GM12878 (cell line): ENCODE data around the gene GORASP1. TPM values are rescaled to one million over a fixed set of nuclear protein-coding genes. Genes with fewer than 3 reads are reported as not detected.

Experiments
- ATAC-seq: fragments of 200-7000 bp; cut with Tn5 transposase; 3 replicates; pipeline ENCODE4 v1.9.1; 2020; ENCODE audit warnings: mild to moderate bottlenecking, moderate library complexity
- BruUV-seq: library from RNA; stranded (reverse); fragments of 400-500 nt; replicated peaks from 2 replicates; lab custom pipeline; 2021; lab: Mats Ljungman, UMichigan
- CTCF ChIA-PET: fragments of 300-600 bp; sonication (Branson Sonifier 250); formaldehyde crosslinking; extraction: SDS; loops from one replicate; lab custom pipeline; 2021; ENCODE audit warnings: inconsistent platforms; lab: Yijun Ruan, JAX
- POLR2A ChIA-PET: fragments of 350-600 bp; formaldehyde crosslinking; extraction: SDS; loops from one replicate; lab custom pipeline; 2021; ENCODE audit warnings: inconsistent platforms; lab: Charles Lee
- RAD21 ChIA-PET: fragments of 300-600 bp; sonication (Branson Sonifier 250); formaldehyde crosslinking; loops from one replicate; lab custom pipeline; 2023; ENCODE audit warnings: antibody characterized with exemption; ENCODE audit not compliant: unreplicated experiment; lab: Charles Lee
- SMC1A ChIA-PET: fragments of 300-600 bp; sonication (Branson Sonifier 250); formaldehyde crosslinking; loops from one replicate; lab custom pipeline; 2023; ENCODE audit not compliant: unreplicated experiment, uncharacterized antibody; lab: Charles Lee
- DNase-seq: peaks from one replicate; pipeline ENCODE4 v3.0.0-alpha.2; 2011; ENCODE audit warnings: low read depth, low spot score
- FAIRE-seq: peaks from 3 replicates; lab custom pipeline; 2011; peaks lifted over from hg19 to GRCh38; lab: Jason Lieb, UNC
- H2AFZ ChIP-seq: 2 replicates; pipeline ENCODE4 v1.6.0; 2011; ENCODE audit warnings: low read depth, low read length, control low read depth; ENCODE audit not compliant: control insufficient read depth
- H3K27ac ChIP-seq: 2 replicates; pipeline ENCODE4 v1.5.1; 2011; ENCODE audit warnings: control low read depth; ENCODE audit not compliant: control insufficient read depth, insufficient read depth
- H3K27me3 ChIP-seq, 2 experiments: replicated peaks in 1 of 2; 2 replicates each; pipeline versions ENCODE4 v1.6.0 to v1.6.1; 2011; ENCODE audit warnings: low read length in 1 of 2; ENCODE audit not compliant: control insufficient read depth in 2 of 2, insufficient read depth in 2 of 2
- H3K36me3 ChIP-seq, 2 experiments: 2 replicates each; pipeline ENCODE4 v1.5.1; 2011; ENCODE audit warnings: low read length in 1 of 2; ENCODE audit not compliant: control insufficient read depth in 2 of 2, insufficient read depth in 2 of 2
- H3K4me1 ChIP-seq: 2 replicates; pipeline ENCODE4 v1.6.1; 2011; ENCODE audit warnings: mild to moderate bottlenecking, low read length, moderate library complexity, mixed read lengths; ENCODE audit not compliant: control insufficient read depth, insufficient read depth
- H3K4me2 ChIP-seq: 2 replicates; pipeline ENCODE4 v1.6.0; 2011; ENCODE audit warnings: control low read depth; ENCODE audit not compliant: control insufficient read depth, insufficient read depth
- H3K4me3 ChIP-seq: fragments of 200-600 bp; sonication (generic); 2 replicates; pipeline ENCODE4 v1.5.1; 2016
- H3K79me2 ChIP-seq: 2 replicates; pipeline ENCODE4 v1.6.0; 2011; ENCODE audit warnings: low read length; ENCODE audit not compliant: control insufficient read depth, insufficient read depth
- H3K9ac ChIP-seq: 2 replicates; pipeline ENCODE4 v1.8.0; 2011; ENCODE audit warnings: low read length, control low read depth, mixed read lengths; ENCODE audit not compliant: control insufficient read depth, insufficient read depth
- H3K9me3 ChIP-seq: replicated peaks from 3 replicates; pipeline ENCODE4 v1.5.1; 2011; ENCODE audit warnings: mild to moderate bottlenecking, low read length; ENCODE audit not compliant: control insufficient read depth, insufficient read depth
- H4K20me1 ChIP-seq: 2 replicates; pipeline ENCODE4 v1.6.0; 2011; ENCODE audit not compliant: control insufficient read depth, insufficient read depth
- BRCA1 ChIP-seq: IDR thresholded peaks from 2 replicates; pipeline ENCODE4 v1.6.1; 2011; ENCODE audit warnings: low read depth, low read length, improper control_type of control experiment
- CBFB ChIP-seq: IDR thresholded peaks from 2 replicates; pipeline ENCODE4 v1.6.1; 2016; ENCODE audit warnings: antibody characterized with exemption, low read depth
- CHD2 ChIP-seq: IDR thresholded peaks from 2 replicates; pipeline ENCODE4 v1.6.1; 2011; ENCODE audit warnings: low read depth, low read length, improper control_type of control experiment, borderline replicate concordance
- CREM ChIP-seq: IDR thresholded peaks from 2 replicates; pipeline ENCODE4 v1.6.1; 2014; ENCODE audit warnings: antibody characterized with exemption, low read depth
- ESRRA ChIP-seq: IDR thresholded peaks from 2 replicates; pipeline ENCODE4 v1.6.1; 2012; ENCODE audit warnings: mild to moderate bottlenecking, low read length, improper control_type of control experiment
- FOXK2 ChIP-seq: fragments of 450-650 bp; IDR thresholded peaks from 2 replicates; pipeline ENCODE4 v1.6.1; 2017; ENCODE audit warnings: mild to moderate bottlenecking, moderate library complexity
- IRF4 ChIP-seq: IDR thresholded peaks from 2 replicates; pipeline ENCODE4 v1.6.1; 2011; ENCODE audit warnings: low read depth, low read length
- KDM1A ChIP-seq: fragments of 200-600 bp; sonication (generic); IDR thresholded peaks from 2 replicates; pipeline ENCODE4 v1.6.1; 2016; ENCODE audit warnings: borderline replicate concordance
- KLF5 ChIP-seq: fragments of 450-650 bp; IDR thresholded peaks from 2 replicates; pipeline ENCODE4 v1.6.1; 2014; ENCODE audit warnings: mild to moderate bottlenecking; ENCODE audit not compliant: partially characterized antibody
- NBN ChIP-seq: fragments of 450-650 bp; IDR thresholded peaks from 2 replicates; pipeline ENCODE4 v1.6.1; 2016
- NFXL1 ChIP-seq: fragments of 450-650 bp; IDR thresholded peaks from 2 replicates; pipeline ENCODE4 v1.6.1; 2017; ENCODE audit warnings: antibody characterized with exemption, mild to moderate bottlenecking, borderline replicate concordance
- PAX5 ChIP-seq: IDR thresholded peaks from 2 replicates; pipeline ENCODE4 v1.6.1; 2011; ENCODE audit warnings: low read depth, low read length, borderline replicate concordance
- RAD51 ChIP-seq: fragments of 450-650 bp; IDR thresholded peaks from 2 replicates; pipeline ENCODE4 v1.6.1; 2016; ENCODE audit warnings: moderate library complexity, mild to moderate bottlenecking, inconsistent platforms
- RB1 ChIP-seq: fragments of 450-650 bp; formaldehyde crosslinking; IDR thresholded peaks from 2 replicates; pipeline ENCODE4 v1.6.1; 2017; ENCODE audit warnings: mild to moderate bottlenecking, borderline replicate concordance
- SMAD5 ChIP-seq: IDR thresholded peaks from 2 replicates; pipeline ENCODE4 v1.6.1; 2016; ENCODE audit warnings: antibody characterized with exemption, low read depth
- SPI1 ChIP-seq: IDR thresholded peaks from 2 replicates; pipeline ENCODE4 v1.6.1; 2011; ENCODE audit warnings: low read depth, mild to moderate bottlenecking, low read length, moderate library complexity, borderline replicate concordance; ENCODE audit not compliant: insufficient read depth
- SUPT20H ChIP-seq: IDR thresholded peaks from 2 replicates; pipeline ENCODE4 v1.6.1; 2011; ENCODE audit warnings: low read depth, mild to moderate bottlenecking, low read length, moderate library complexity, borderline replicate concordance; ENCODE audit not compliant: control insufficient read depth
- TCF7 ChIP-seq: IDR thresholded peaks from 2 replicates; pipeline ENCODE4 v1.6.1; 2014; ENCODE audit warnings: antibody characterized with exemption, borderline replicate concordance
- YBX1 ChIP-seq: fragments of 450-650 bp; IDR thresholded peaks from 2 replicates; pipeline ENCODE4 v1.6.1; 2016; ENCODE audit warnings: antibody characterized with exemption
- WGBS: methylation state at CpG from one replicate; pipeline ENCODE4 v1.1.6; 2016; ENCODE audit warnings: low lambda C conversion rate; ENCODE audit not compliant: insufficient replicate concordance, insufficient coverage; ENCODE audit errors: missing lambda C conversion rate; 5-methylcytosine and 5-hydroxymethylcytosine counted together
- in situ Hi-C: fragments of 300-500 bp; cut with MboI; formaldehyde crosslinking; loops from 9 replicates; pipeline ENCODE4 v1.14.3; 2018; ENCODE audit warnings: mixed read lengths
- intact Hi-C: fragments of 100-400 bp; cut with micrococcal nuclease; formaldehyde crosslinking; loops from one replicate; pipeline ENCODE4 v1.14.2; 2022; ENCODE audit not compliant: unreplicated experiment
- polyA plus RNA-seq, 11 experiments: library from polyadenylated mRNA; depleted of rRNA in 4 of 11; unstranded in 6 of 11; stranded (reverse) in 5 of 11; fragments of >200 nt; fragmentation: Nextera tagmentation in 4 of 11; fragmentation: Illumina TruSeq in 1 of 11; extraction: Ambion mirVana in 4 of 11; extraction: Trizol in 1 of 11; gene quantifications; 1 replicate in 1 of 11; 2 replicates in 10 of 11; pipeline versions ENCODE4 v1.2.1 to v1.2.3, GENCODE V29; 2011 to 2016; ENCODE audit warnings: inconsistent platforms in 2 of 11, missing spikeins in 2 of 11, low read depth in 1 of 11
- total RNA-seq, 4 experiments: library from RNA; depleted of rRNA in 3 of 4; stranded (reverse); fragments of >200 nt in 3 of 4; fragmentation: Illumina TruSeq in 1 of 4; extraction: Trizol in 1 of 4; gene quantifications; 2 replicates each; pipeline versions ENCODE4 v1.2.1 to v1.2.3, GENCODE V29; 2013 to 2021

The GORASP1 gene
- total and polyA plus RNA-seq, 10 of the 15 experiments (the other 5 are each of a cell fraction or from before 2014, with no cell fraction given) = 3.6 to 32.7 (median 23.2) TPM

GRCh38 chr3:39079530-39079929 lies 27.9 kb downstream of the GORASP1 start:
- no TSS peak for BruUV-seq
- H3K36me3 ChIP-seq = peaks cover 3 to 15% of the 10 kb centered on the region in 2 experiments
- H3K27me3 ChIP-seq = no peaks in the 10 kb centered on the region
- no peak overlapping the region for H3K27ac ChIP-seq
- ChIA-PET SMC1A (interaction anchor here (1.3 kb wide), 1 partner anchor 10 kb away, joined by 5 read pairs; no protein-coding TSS in a partner anchor), CTCF (interaction anchor here (0.9 to 3.2 kb wide), 3 partner anchors 20 to 213 kb away, joined by 3 to 11 read pairs (median 9); no protein-coding TSS in a partner anchor), POLR2A (no interaction called here), RAD21 (interaction anchor here (0.7 to 0.9 kb wide), 3 partner anchors 52 to 268 kb away, joined by 3 to 4 read pairs (median 3); no protein-coding TSS in a partner anchor)
- ATAC-seq (no peak), DNase-seq (no peak), FAIRE-seq (no peak)
- H3K9me3 ChIP-seq = no peaks in the 10 kb centered on the region
- TF ChIP-seq NFXL1 (no peak), BRCA1 (no peak), ESRRA (no peak), FOXK2 (no peak)
- no peak overlapping the region for H3K9ac ChIP-seq
- intact Hi-C loops = no loop called here
- in situ Hi-C loops = no loop called here
- H3K4me1 ChIP-seq = no peaks in the 10 kb centered on the region
- no peak overlapping the region for H2AFZ ChIP-seq
- no peaks in the 10 kb centered on the region for H3K79me2 ChIP-seq
- H3K4me3 ChIP-seq = no peak overlapping the region
- H3K4me2 ChIP-seq = no peak overlapping the region
- no peaks in the 10 kb centered on the region for H4K20me1 ChIP-seq

- no peak for ATAC-seq
- POLR2A ChIA-PET = no interaction called here
- Histone ChIP-seq H3K9ac (no peak overlapping the region), H2AFZ (no peak overlapping the region), H3K4me1 (no peaks in the 10 kb centered on the region), H3K27ac (no peak overlapping the region), H3K4me3 (no peak overlapping the region), H4K20me1 (no peaks in the 10 kb centered on the region), H3K9me3 (no peaks in the 10 kb centered on the region), H3K36me3 (peaks cover 3 to 21% of the 10 kb centered on the region in 2 experiments), H3K79me2 (no peaks in the 10 kb centered on the region), H3K4me2 (no peak overlapping the region), H3K27me3 (no peaks in the 10 kb centered on the region)
- in situ Hi-C loops = no loop called here
- BruUV-seq = no TSS peak
- no peak for DNase-seq
- intact Hi-C loops = no loop called here
- SMC1A ChIA-PET = no interaction called here
- FAIRE-seq = no peak
- RAD21 ChIA-PET = no interaction called here
- CTCF ChIA-PET = no interaction called here
- 80% methylated on average over 10 of the region's 10 CpGs for WGBS
- TF ChIP-seq RB1 = no peak
- no peak for TF ChIP-seq SUPT20H
- TF ChIP-seq TCF7 = no peak
- TF ChIP-seq IRF4 = no peak
- no peak for TF ChIP-seq YBX1
- TF ChIP-seq CREM = no peak
- TF ChIP-seq RAD51 = no peak
- TF ChIP-seq KDM1A = no peak
- TF ChIP-seq KLF5 = no peak
- TF ChIP-seq NFXL1 = no peak
- no peak for TF ChIP-seq SPI1
- TF ChIP-seq PAX5 = no peak
- TF ChIP-seq SMAD5 = no peak
- no peak for TF ChIP-seq NBN
- no peak for TF ChIP-seq CHD2
- no peak for TF ChIP-seq CBFB
Observed at GRCh38 chr3:39075910-39076309, 31.5 kb downstream of the GORASP1 start.
